GM18511 (cell line): Measurements from ENCODE around the gene KRTAP3-2.
"Not testable (repeated sequence)": the region's sequence is repeated elsewhere in the genome, so short reads cannot be mapped to it uniquely, and the experiment has no call there.

ENCODE experiments used
- ATAC-seq: cut with Tn5 transposase; IDR thresholded peaks from one replicate; pipeline ENCODE4 v1.9.1; 2021; ENCODE audit warnings: mild to moderate bottlenecking, moderate library complexity; ENCODE audit not compliant: unreplicated experiment

The KRTAP3-2 gene

GRCh38 chr17:40999563-40999962 lies at the start of gene KRTAP3-2:
Gene KRTAP3-2 (minus strand): TSS chr17:40999906. CDS start chr17:40999853, 53 bp downstream.
- ATAC-seq: not testable (repeated sequence)

GRCh38 chr17:41049110-41049509 lies 49.4 kb upstream of the KRTAP3-2 start:
- no peak for ATAC-seq

- no peak for ATAC-seq
Measured at GRCh38 chr17:41048441-41048840, 48.7 kb upstream of the KRTAP3-2 start.

- ATAC-seq: not testable (repeated sequence)
Measured at GRCh38 chr17:41046735-41047465, 47.2 kb upstream of the KRTAP3-2 start, which contains the start of gene KRTAP2-1. Gene KRTAP2-1 (minus strand): TSS chr17:41047316. CDS start chr17:41047267, 49 bp downstream.

- no peak for ATAC-seq
Measured at GRCh38 chr17:41042953-41043352, 43.2 kb upstream of the KRTAP3-2 start.

DNA sequence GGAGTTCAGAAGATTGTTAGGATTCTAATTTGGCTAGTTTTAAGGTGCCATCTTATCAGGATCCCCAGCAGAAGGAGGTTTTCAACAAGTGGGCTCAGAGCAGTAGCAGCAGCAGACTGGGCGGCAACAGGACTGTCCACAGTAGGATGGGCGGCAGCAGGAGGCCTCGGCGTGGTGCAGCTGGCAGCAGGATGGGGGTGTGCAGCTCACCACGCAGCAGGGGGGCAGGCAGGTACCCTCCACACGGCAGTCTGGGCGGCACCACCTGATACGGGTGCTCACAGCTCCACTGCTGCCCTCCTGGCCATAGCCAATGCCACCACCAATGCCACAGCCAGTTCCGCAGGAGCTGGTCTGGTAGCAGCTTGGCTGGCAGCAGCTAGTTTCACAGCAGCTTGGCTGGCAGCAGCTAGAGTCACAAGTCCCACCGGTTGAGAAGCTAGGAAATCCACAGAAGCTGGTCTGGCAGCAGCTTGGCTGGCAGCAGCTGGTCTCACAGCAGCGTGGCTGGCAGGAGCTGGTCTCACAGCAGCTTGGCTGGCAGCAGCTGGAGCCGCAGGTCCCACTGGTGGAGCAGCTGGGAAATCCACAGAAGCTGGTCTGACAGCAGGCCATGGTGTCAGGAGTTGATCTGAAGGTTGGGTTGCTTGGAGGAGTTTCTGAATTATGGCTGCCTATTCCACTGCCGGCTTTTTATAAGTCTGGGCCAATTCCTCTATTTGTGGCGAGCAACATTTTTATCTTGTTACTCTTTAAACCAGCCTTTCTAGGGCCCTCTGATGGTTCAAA lies 41.3 kb upstream of the KRTAP3-2 start, which contains the start of gene KRTAP1-1:
Gene KRTAP1-1, minus strand, starts transcription at position 668 of the 789 bp plus-strand sequence. Its CDS starts 53 bp downstream, at position 615.
- not testable (repeated sequence) for ATAC-seq

DNA sequence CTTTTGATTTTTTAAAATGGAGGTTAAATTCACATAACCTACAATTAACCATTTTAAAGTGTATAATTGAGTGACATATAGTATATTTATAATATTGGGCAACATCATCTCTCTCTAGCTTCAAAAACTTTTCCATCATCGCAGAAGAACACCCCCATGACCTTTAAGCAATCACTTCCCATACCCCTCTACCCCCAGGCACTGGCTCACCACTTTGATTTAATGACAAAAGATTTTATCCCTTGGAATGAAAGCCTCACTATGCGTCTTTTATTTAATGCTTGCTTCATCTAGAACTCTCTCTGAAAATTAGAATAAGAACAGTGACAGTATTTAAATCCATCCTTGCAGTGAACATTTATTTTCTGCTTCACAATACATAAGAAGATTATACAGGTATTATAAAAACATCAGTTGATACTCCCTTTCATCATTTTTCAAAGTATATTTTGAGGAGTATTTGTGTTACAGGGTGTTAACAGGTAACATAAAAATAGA lies 38.2 kb upstream of the KRTAP3-2 start:
- no peak for ATAC-seq

DNA sequence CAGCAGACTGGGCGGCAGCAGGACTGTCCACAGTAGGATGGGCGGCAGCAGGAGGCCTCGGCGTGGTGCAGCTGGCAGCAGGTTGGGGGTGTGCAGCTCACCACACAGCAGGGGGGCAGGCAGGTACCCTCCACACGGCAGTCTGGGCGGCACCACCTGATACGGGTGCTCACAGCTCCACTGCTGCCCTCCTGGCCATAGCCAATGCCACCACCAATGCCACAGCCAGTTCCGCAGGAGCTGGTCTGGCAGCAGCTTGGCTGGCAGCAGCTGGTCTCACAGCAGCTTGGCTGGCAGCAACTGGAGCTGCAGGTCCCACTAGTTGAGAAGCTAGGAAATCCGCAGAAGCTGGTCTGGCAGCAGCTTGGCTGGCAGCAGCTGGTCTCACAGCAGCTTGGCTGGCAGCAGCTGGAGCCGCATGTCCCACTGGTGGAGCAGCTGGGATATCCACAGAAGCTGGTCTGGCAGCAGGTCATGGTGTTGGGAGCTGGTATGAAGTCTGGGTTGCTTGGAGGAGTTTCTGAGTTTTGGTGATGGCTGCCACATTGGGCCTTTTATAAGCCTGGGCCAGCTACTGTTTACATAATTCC lies 34.7 kb upstream of the KRTAP3-2 start, which contains the start of gene KRTAP1-3:
Gene KRTAP1-3, minus strand, starts transcription at position 529 of the 590 bp plus-strand sequence. Its CDS starts 53 bp downstream, at position 476.
- ATAC-seq: not testable (repeated sequence)

DNA sequence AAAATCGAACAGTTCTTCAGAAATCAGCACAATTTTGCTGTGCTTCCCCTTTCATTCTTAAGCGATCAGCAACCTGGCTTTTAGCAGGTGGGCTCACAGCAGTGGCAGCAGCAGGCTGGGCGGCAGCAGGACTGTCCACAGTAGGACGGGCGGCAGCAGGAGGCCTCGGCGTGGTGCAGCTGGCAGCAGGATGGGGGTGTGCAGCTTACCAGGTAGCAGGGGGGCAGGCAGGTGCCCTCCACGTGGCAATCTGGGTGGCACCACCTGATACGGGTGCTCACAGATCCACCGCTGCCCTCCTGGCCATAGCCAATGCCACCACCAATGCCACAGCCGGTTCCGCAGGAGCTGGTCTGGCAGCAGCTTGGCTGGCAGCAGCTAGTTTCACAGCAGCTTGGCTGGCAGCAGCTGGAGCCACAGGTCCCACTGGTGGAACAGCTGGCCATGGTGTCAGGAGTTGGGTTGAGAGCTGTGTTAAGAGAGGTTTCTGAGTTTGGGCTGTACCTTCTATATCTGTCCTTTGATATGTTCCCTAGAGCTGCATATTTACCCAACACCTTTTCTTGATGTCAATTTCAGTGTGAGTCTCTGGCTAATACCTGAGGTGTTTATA lies 30.0 kb upstream of the KRTAP3-2 start, which contains the start of gene KRTAP1-4:
Gene KRTAP1-4, minus strand, starts transcription at position 563 of the 613 bp plus-strand sequence. Its CDS starts 117 bp downstream, at position 446.
- ATAC-seq: no peak

- no peak for ATAC-seq
Measured at GRCh38 chr17:41026715-41027471, 27.2 kb upstream of the KRTAP3-2 start, which contains the start of gene KRTAP1-5. Gene KRTAP1-5 (minus strand): TSS chr17:41027208. CDS start chr17:41027155, 53 bp downstream.

DNA sequence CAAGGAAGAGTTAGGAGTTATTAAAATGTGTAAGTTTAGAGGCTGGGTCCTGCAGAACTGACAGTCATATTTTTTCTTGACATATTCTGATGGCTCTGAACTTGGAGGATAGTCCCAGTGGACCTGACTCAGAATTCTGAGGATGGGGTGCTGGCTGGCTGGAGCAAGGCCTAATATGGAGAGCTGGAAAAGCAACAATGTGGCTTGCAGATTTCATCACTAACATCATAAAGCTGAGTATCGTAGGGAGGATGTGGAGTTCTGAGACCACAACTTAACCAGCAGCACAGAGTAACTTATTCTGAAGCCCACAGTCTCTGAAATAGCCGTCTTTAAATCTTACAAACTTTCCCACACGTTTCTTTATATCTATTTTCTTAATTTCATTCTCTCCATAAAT lies 25.0 kb upstream of the KRTAP3-2 start:
- ATAC-seq: no peak

- ATAC-seq: no peak
Measured at GRCh38 chr17:41020336-41020735, 20.6 kb upstream of the KRTAP3-2 start.

DNA sequence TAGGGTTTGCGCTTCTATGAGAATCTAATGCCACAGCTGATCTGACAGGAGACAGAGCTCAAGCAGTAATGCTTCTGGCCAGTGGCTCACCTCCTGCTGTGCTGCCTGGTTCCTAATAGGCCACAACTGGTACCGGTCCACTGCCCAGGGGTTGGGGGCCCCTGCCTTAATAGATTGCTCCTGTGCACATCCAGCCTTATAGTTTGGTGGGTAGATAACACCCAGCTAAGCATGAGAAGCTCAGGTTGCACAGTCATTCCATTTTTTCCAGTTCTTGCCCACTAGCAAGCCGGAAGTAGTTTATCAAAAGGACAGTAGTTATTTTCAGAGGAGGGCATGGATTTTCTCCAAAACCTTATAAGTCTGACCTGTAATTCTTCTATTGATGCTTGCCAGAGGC lies 19.7 kb upstream of the KRTAP3-2 start:
- no peak for ATAC-seq

GRCh38 chr17:41018541-41018940 lies 18.8 kb upstream of the KRTAP3-2 start:
- ATAC-seq: no peak

DNA sequence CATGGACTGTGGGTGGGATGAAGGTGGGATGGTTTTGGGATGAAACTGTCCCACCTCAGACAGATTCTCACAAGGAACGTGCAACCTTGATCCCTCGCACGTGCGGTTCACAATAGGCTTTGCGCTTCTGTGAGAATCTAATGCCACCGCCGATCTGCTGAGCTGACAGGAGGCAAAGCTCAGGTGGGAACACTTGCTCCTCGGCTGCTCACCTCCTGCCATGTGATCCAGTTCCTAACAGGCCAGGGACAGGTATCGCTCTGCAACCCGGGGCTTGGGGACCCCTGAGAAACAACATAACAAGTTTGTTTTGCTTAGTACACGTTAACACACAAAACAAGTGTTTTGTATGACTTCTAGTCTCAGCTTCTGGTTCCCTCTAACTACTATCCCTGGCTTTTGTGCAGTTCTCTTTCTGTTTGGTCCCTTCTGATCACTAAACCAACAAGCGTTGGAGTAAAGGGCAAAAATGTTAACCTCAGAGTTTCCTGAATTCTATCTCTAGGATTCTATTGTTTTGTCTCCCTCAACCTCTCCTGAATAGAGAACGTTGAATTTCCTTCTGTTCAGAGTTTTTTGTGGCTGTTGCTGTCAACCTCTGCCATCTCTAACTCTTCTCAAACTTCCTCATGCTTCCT lies 17.0 kb upstream of the KRTAP3-2 start:
- no peak for ATAC-seq

DNA sequence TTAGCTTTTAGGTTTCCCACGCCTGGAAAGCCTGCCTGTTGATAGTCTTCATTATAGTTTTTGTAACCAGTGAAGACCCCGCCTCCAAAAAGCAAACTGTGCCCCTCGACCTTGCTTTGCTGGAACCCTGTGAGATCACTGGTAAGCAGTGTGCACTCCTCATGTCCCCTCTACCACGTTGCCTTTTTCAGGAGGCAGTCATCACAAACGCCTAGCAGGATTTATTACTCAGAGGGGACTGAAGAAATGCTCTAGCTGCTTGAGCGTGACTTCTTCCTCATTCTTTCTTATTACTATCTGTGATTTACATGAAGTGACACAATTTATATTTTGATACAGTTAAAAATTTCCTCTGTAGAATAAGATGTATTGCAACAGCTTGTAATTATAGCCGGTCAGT lies 15.7 kb upstream of the KRTAP3-2 start:
- ATAC-seq: no peak

- no peak for ATAC-seq
Measured at GRCh38 chr17:41013606-41014005, 13.9 kb upstream of the KRTAP3-2 start.

- no peak for ATAC-seq
Measured at GRCh38 chr17:41013181-41013580, 13.5 kb upstream of the KRTAP3-2 start.
